Measurements from ENCODE around the gene COA8. TPM values are rescaled to one million over a fixed set of nuclear protein-coding genes. Genes with fewer than 3 reads are reported as not detected.

The COA8 gene
- total RNA-seq, 1 donor from 2014 or later, result 26.3 TPM

- intact Hi-C loops (cut with micrococcal nuclease), result no loop called here
These were observed 28.1 kb upstream of the COA8 start for GRCh38 chr14:103534576-103535061.

- intact Hi-C loops (cut with micrococcal nuclease), result no loop called here
These were observed 27.5 kb upstream of the COA8 start for GRCh38 chr14:103535081-103535890.

GRCh38 chr14:103535891-103536565 is 26.7 kb upstream of the COA8 start:
- intact Hi-C loops (cut with micrococcal nuclease), result no loop called here

- intact Hi-C loops (cut with micrococcal nuclease), result no loop called here
These were observed 26.1 kb upstream of the COA8 start for GRCh38 chr14:103536693-103537092.

GRCh38 chr14:103537175-103537990 is 25.4 kb upstream of the COA8 start:
- intact Hi-C loops (cut with micrococcal nuclease), result no loop called here

- intact Hi-C loops (cut with micrococcal nuclease), result no loop called here
These were observed 24.3 kb upstream of the COA8 start for GRCh38 chr14:103538291-103539055.

- intact Hi-C loops (cut with micrococcal nuclease), result no loop called here
These were observed 23.5 kb upstream of the COA8 start for GRCh38 chr14:103539056-103539825.

- intact Hi-C loops (cut with micrococcal nuclease), result no loop called here
These were observed 21.7 kb upstream of the COA8 start for GRCh38 chr14:103540821-103541708.

GRCh38 chr14:103541709-103542604 is 20.8 kb upstream of the COA8 start:
- intact Hi-C loops (cut with micrococcal nuclease), result no loop called here

GRCh38 chr14:103542605-103543088 is 20.1 kb upstream of the COA8 start:
- intact Hi-C loops (cut with micrococcal nuclease), result no loop called here

GRCh38 chr14:103543140-103543539 is 19.6 kb upstream of the COA8 start:
- intact Hi-C loops (cut with micrococcal nuclease), result no loop called here

- intact Hi-C loops (cut with micrococcal nuclease), result no loop called here
These were observed 18.9 kb upstream of the COA8 start for GRCh38 chr14:103543721-103544387.

GRCh38 chr14:103544388-103545218 is 18.2 kb upstream of the COA8 start:
- intact Hi-C loops (cut with micrococcal nuclease), result loop anchor here (5.0 kb wide), 1 partner anchor 467 kb away; no protein-coding TSS in a partner anchor

- intact Hi-C loops (cut with micrococcal nuclease), result loop anchor here (5.0 kb wide), 1 partner anchor 468 kb away; no protein-coding TSS in a partner anchor
These were observed 17.4 kb upstream of the COA8 start for GRCh38 chr14:103545219-103545914.

- intact Hi-C loops (cut with micrococcal nuclease), result loop anchor here (1.0 to 5.0 kb wide), 3 partner anchors 28 to 469 kb away; no protein-coding TSS in a partner anchor
These were observed 16.7 kb upstream of the COA8 start for GRCh38 chr14:103545915-103546651.
